ENCODE results near the gene MAPRE2. TPM values are rescaled to one million over a fixed set of nuclear protein-coding genes. Genes with fewer than 3 reads are reported as not detected.

MAPRE2 gene
- total and polyA plus RNA-seq, 2 experiments from 2014 or later = 11.2 to 16.1 TPM

DNA sequence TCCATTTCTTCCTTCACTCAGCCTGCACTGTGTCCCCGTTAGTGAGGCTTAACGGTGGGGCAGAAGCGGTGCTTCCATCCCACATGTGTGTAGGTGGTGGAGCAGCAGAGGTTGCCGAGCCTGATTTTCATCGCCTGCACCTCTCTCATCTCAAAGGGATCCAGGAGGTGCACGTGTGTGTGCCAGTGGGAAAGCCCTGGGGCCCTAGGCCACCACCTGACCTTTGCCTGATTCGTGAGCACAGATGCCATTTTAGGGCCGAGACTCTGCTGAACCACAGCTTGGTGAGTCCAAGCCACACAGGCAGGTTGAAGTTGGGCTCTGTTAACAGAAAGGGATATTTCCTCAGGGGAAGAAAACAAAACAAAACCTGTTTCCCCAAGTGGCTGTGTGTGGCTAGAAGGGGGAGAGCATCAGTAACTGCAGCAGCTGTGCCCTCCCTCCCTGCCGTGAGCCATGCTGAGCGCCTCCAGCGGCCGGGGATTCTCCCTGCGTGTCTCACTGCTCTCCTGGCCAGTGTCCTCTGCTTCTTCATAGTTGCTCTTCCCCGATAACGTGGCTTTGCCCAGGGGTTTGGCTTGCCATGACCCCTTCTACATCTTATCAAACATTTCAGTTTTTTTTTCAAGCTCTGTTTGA, 81.5 kb downstream of the MAPRE2 start:
- Histone ChIP-seq H3K27me3 (replicated peaks; ENCODE audit: insufficient read depth) (no peaks in the 10 kb centered on the region), H3K9me3 (ENCODE audit: low read depth) (no peaks in the 10 kb centered on the region), H2AFZ (no peak overlapping the region), H3K4me1 (ENCODE audit: insufficient read depth) (peaks cover 5% of the 10 kb centered on the region; the same call in 1 of the 2 replicates), H3K36me3 (ENCODE audit: low read depth) (no peaks in the 10 kb centered on the region), H3K79me2 (ENCODE audit: insufficient read depth) (no peaks in the 10 kb centered on the region), H3F3A (ENCODE audit: insufficient read depth) (no peaks in the 10 kb centered on the region), H3K4me3 (no peak overlapping the region), H3K9me2 (ENCODE audit: insufficient read depth) (no peaks in the 10 kb centered on the region), H3K27ac (no peak overlapping the region), H4K20me1 (ENCODE audit: insufficient read depth) (no peaks in the 10 kb centered on the region), H3K9ac (no peak overlapping the region), H3K4me2 (ENCODE audit: unreplicated experiment) (no peak overlapping the region)
- WGBS, 2 experiments (ENCODE audit: low coverage in 1 of 2, low lambda C conversion rate in 2 of 2, missing lambda C conversion rate in 2 of 2) = 94 to 95% methylated on average over 15 of the region's 15 CpGs
- in situ Hi-C loops (cut with MboI) = no loop called here
- no peak for DNase-seq
- TF ChIP-seq EZH2phosphoT487 (IDR thresholded peaks at IDR 0.05; ENCODE audit: insufficient read depth, low read depth) (no peak), EZH2 (IDR thresholded peaks at IDR 0.05; ENCODE audit: insufficient read depth, poor library complexity, severe bottlenecking) (no peak)

DNA sequence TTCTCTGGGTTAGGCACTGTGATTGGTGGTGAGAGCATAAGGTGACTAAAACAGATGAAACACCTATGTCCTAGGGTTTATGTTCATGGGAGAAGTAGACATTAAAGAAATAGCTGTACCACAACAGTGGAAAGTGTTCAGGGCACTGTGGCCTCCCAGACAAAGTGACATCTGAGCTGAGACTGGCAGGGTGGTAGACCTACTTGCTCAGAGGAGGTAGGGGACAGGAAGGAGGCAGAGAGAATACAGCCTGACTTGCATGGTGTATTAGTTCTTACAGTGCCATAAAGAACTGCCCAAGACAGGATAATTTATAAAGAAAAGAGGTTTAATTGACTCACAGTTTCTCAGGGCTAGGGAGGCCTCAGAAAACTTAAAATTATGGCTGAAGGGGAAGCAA, 82.6 kb downstream of the MAPRE2 start:
- no peaks in the 10 kb centered on the region for H3K9me2 ChIP-seq (ENCODE audit: insufficient read depth)
- no peaks in the 10 kb centered on the region for H3F3A ChIP-seq (ENCODE audit: insufficient read depth)
- no peak for DNase-seq
- H4K20me1 ChIP-seq (ENCODE audit: insufficient read depth) = no peaks in the 10 kb centered on the region
- no peak overlapping the region for H3K4me2 ChIP-seq (ENCODE audit: unreplicated experiment)
- no peaks in the 10 kb centered on the region for H3K36me3 ChIP-seq (ENCODE audit: low read depth)
- H3K9me3 ChIP-seq (ENCODE audit: low read depth) = no peaks in the 10 kb centered on the region
- no peaks in the 10 kb centered on the region for H3K27me3 ChIP-seq (replicated peaks; ENCODE audit: insufficient read depth)
- in situ Hi-C loops (cut with MboI) = no loop called here
- TF ChIP-seq EZH2phosphoT487 (IDR thresholded peaks at IDR 0.05; ENCODE audit: insufficient read depth, low read depth) (no peak), EZH2 (IDR thresholded peaks at IDR 0.05; ENCODE audit: insufficient read depth, poor library complexity, severe bottlenecking) (no peak)
- H2AFZ ChIP-seq = no peak overlapping the region
- H3K4me3 ChIP-seq = no peak overlapping the region
- H3K9ac ChIP-seq = no peak overlapping the region
- no peak overlapping the region for H3K27ac ChIP-seq
- H3K79me2 ChIP-seq (ENCODE audit: insufficient read depth) = no peaks in the 10 kb centered on the region
- no peaks in the 10 kb centered on the region for H3K4me1 ChIP-seq (ENCODE audit: insufficient read depth)

DNA sequence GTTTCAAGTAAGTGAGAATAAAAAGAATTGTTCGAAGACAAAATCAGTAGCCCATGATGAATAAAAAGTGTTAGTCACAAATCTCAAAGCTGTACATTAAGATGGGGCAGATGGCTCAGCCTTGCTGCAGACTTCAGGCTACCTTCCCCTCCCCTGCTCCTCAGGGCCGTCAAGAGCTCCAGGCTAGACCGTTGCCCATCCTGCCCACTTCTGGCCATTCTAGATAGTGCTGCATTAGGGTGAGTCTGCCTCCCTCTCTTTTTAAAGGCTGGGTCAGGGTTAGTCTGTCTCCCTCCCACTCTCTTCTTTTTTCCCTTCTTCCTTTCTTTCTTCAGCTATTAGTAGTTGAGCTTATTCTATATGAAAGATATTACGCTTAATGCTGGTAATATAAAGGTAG, 86.0 kb downstream of the MAPRE2 start:
- in situ Hi-C loops (cut with MboI) = no loop called here
- WGBS, 2 experiments (ENCODE audit: low coverage in 1 of 2, low lambda C conversion rate in 2 of 2, missing lambda C conversion rate in 2 of 2) = 99% methylated on average over 4 of the region's 4 CpGs
- Histone ChIP-seq H4K20me1 (ENCODE audit: insufficient read depth) (no peaks in the 10 kb centered on the region), H2AFZ (no peak overlapping the region), H3K27ac (no peak overlapping the region), H3K4me3 (no peak overlapping the region), H3K79me2 (ENCODE audit: insufficient read depth) (no peaks in the 10 kb centered on the region), H3K9me3 (ENCODE audit: low read depth) (no peaks in the 10 kb centered on the region), H3K27me3 (replicated peaks; ENCODE audit: insufficient read depth) (no peaks in the 10 kb centered on the region), H3K4me2 (ENCODE audit: unreplicated experiment) (no peak overlapping the region), H3F3A (ENCODE audit: insufficient read depth) (no peaks in the 10 kb centered on the region), H3K36me3 (ENCODE audit: low read depth) (no peaks in the 10 kb centered on the region), H3K9ac (no peak overlapping the region), H3K9me2 (ENCODE audit: insufficient read depth) (no peaks in the 10 kb centered on the region), H3K4me1 (ENCODE audit: insufficient read depth) (no peaks in the 10 kb centered on the region)
- no peak for DNase-seq
- no peak for TF ChIP-seq EZH2 (IDR thresholded peaks at IDR 0.05; ENCODE audit: insufficient read depth, poor library complexity, severe bottlenecking)
- TF ChIP-seq EZH2phosphoT487 (IDR thresholded peaks at IDR 0.05; ENCODE audit: insufficient read depth, low read depth) = no peak

DNA sequence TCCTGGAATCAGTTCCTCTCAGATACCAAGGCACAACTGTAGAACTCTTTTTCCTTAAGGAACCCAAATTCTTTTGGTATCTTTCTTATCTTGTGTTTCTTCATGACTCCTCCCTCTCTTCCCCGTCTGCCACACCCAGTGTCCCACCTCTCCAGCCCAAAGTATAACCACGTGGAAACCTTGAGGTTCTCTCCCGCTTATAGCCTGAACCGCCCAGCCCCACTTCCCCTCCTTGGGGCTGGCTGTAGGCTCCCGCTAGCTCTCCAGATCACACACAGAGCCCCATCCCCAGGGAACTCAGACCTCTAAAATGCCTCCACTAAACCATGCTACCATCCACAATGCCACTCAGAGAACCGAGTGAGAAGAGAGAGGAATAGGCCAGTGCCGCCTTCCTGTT, 87.5 kb downstream of the MAPRE2 start:
- Histone ChIP-seq H3K4me2 (ENCODE audit: unreplicated experiment) (no peak overlapping the region), H3K4me1 (ENCODE audit: insufficient read depth) (no peaks in the 10 kb centered on the region), H3K9me3 (ENCODE audit: low read depth) (no peaks in the 10 kb centered on the region), H3K9me2 (ENCODE audit: insufficient read depth) (no peaks in the 10 kb centered on the region), H3K27ac (no peak overlapping the region), H4K20me1 (ENCODE audit: insufficient read depth) (no peaks in the 10 kb centered on the region), H3K36me3 (ENCODE audit: low read depth) (no peaks in the 10 kb centered on the region), H3K27me3 (replicated peaks; ENCODE audit: insufficient read depth) (no peaks in the 10 kb centered on the region), H3K9ac (no peak overlapping the region), H3F3A (ENCODE audit: insufficient read depth) (no peaks in the 10 kb centered on the region), H3K4me3 (no peak overlapping the region), H2AFZ (no peak overlapping the region), H3K79me2 (ENCODE audit: insufficient read depth) (no peaks in the 10 kb centered on the region)
- no peak for DNase-seq
- in situ Hi-C loops (cut with MboI) = no loop called here
- TF ChIP-seq EZH2 (IDR thresholded peaks at IDR 0.05; ENCODE audit: insufficient read depth, poor library complexity, severe bottlenecking) (no peak), EZH2phosphoT487 (IDR thresholded peaks at IDR 0.05; ENCODE audit: insufficient read depth, low read depth) (no peak)
- 87 to 93% methylated on average over 7 of the region's 7 CpGs for WGBS, 2 experiments (ENCODE audit: low coverage in 1 of 2, low lambda C conversion rate in 2 of 2, missing lambda C conversion rate in 2 of 2)

- Histone ChIP-seq H3K4me1 (ENCODE audit: insufficient read depth) (no peaks in the 10 kb centered on the region), H3K4me3 (no peak overlapping the region), H2AFZ (no peak overlapping the region), H3K79me2 (ENCODE audit: insufficient read depth) (no peaks in the 10 kb centered on the region), H3K9ac (no peak overlapping the region), H4K20me1 (ENCODE audit: insufficient read depth) (no peaks in the 10 kb centered on the region), H3F3A (ENCODE audit: insufficient read depth) (no peaks in the 10 kb centered on the region), H3K9me2 (ENCODE audit: insufficient read depth) (no peaks in the 10 kb centered on the region), H3K27me3 (replicated peaks; ENCODE audit: insufficient read depth) (no peaks in the 10 kb centered on the region), H3K27ac (no peak overlapping the region), H3K9me3 (ENCODE audit: low read depth) (no peaks in the 10 kb centered on the region), H3K36me3 (ENCODE audit: low read depth) (no peaks in the 10 kb centered on the region), H3K4me2 (ENCODE audit: unreplicated experiment) (no peak overlapping the region)
- TF ChIP-seq EZH2phosphoT487 (IDR thresholded peaks at IDR 0.05; ENCODE audit: insufficient read depth, low read depth) (no peak), EZH2 (IDR thresholded peaks at IDR 0.05; ENCODE audit: insufficient read depth, poor library complexity, severe bottlenecking) (no peak)
- no peak for DNase-seq
- in situ Hi-C loops (cut with MboI) = no loop called here
These were observed 89.0 kb downstream of the MAPRE2 start for GRCh38 chr18:35130236-35130635.
